ENCODE data around the gene COL12A1.

COL12A1 gene

GRCh38 chr6:75233092-75233615 lies 27.3 kb upstream of the COL12A1 start:
- Histone ChIP-seq H3K36me3 (ENCODE audit: insufficient read depth, low read length) (peaks cover 12% of the 10 kb centered on the region), H3K27me3 (ENCODE audit: insufficient read depth, low read length, poor library complexity) (no peaks in the 10 kb centered on the region), H4K20me1 (ENCODE audit: insufficient read depth, low read length) (0 out of 2 replicates have a peak, but pooled peaks cover 3% of the 10 kb centered on the region), H3K9ac (ENCODE audit: low read depth, low read length) (no peak overlapping the region), H2AFZ (ENCODE audit: low read depth, low read length) (no peak overlapping the region), H3K4me2 (ENCODE audit: insufficient read depth, low read length) (no peak overlapping the region), H3K79me2 (ENCODE audit: insufficient read depth, low read length) (no peaks in the 10 kb centered on the region), H3K4me3 (ENCODE audit: low read depth in 1 of 2, low read length in 2 of 2) (no peak overlapping the region), H3K9me3 (ENCODE audit: insufficient read depth, low read length, severe bottlenecking) (no peaks in the 10 kb centered on the region), H3K27ac (ENCODE audit: low read length) (no peak overlapping the region), H3K4me1 (ENCODE audit: insufficient read depth, low read length) (no peaks in the 10 kb centered on the region)
- TF ChIP-seq CTCF (IDR thresholded peaks at IDR 0.05; ENCODE audit: borderline replicate concordance, extremely low read depth, low read length, poor library complexity, severe bottlenecking) (no peak), EZH2 (IDR thresholded peaks at IDR 0.05; ENCODE audit: borderline replicate concordance, low read depth, low read length, severe bottlenecking) (no peak)
- ATAC-seq (ENCODE audit: insufficient read depth, low read depth) (no peak), DNase-seq (no peak)

GRCh38 chr6:75230484-75231325 lies 24.9 kb upstream of the COL12A1 start:
- no peaks in the 10 kb centered on the region for H3K36me3 ChIP-seq (ENCODE audit: insufficient read depth, low read length)
- no peak overlapping the region for H3K27ac ChIP-seq (ENCODE audit: low read length)
- no peak overlapping the region for H3K4me3 ChIP-seq (ENCODE audit: low read depth in 1 of 2, low read length in 2 of 2)
- H3K4me2 ChIP-seq (ENCODE audit: insufficient read depth, low read length): no peak overlapping the region
- no peaks in the 10 kb centered on the region for H3K27me3 ChIP-seq (ENCODE audit: insufficient read depth, low read length, poor library complexity)
- H3K79me2 ChIP-seq (ENCODE audit: insufficient read depth, low read length): no peaks in the 10 kb centered on the region
- TF ChIP-seq CTCF (IDR thresholded peaks at IDR 0.05; ENCODE audit: borderline replicate concordance, extremely low read depth, low read length, poor library complexity, severe bottlenecking): peak; percentile 51
- no peak for TF ChIP-seq EZH2 (IDR thresholded peaks at IDR 0.05; ENCODE audit: borderline replicate concordance, low read depth, low read length, severe bottlenecking)
- H2AFZ ChIP-seq (ENCODE audit: low read depth, low read length): no peak overlapping the region
- no peaks in the 10 kb centered on the region for H3K9me3 ChIP-seq (ENCODE audit: insufficient read depth, low read length, severe bottlenecking)
- DNase-seq (no peak), ATAC-seq (ENCODE audit: insufficient read depth, low read depth) (no peak)
- H3K4me1 ChIP-seq (ENCODE audit: insufficient read depth, low read length): no peaks in the 10 kb centered on the region
- H3K9ac ChIP-seq (ENCODE audit: low read depth, low read length): no peak overlapping the region
- H4K20me1 ChIP-seq (ENCODE audit: insufficient read depth, low read length): 0 out of 2 replicates have a peak, but pooled peaks cover 3% of the 10 kb centered on the region

GRCh38 chr6:75224303-75224926 lies 18.6 kb upstream of the COL12A1 start:
- ATAC-seq (ENCODE audit: insufficient read depth, low read depth) (no peak), DNase-seq (no peak)
- H3K36me3 ChIP-seq (ENCODE audit: insufficient read depth, low read length): no peaks in the 10 kb centered on the region
- peaks cover 5% of the 10 kb centered on the region for H3K27me3 ChIP-seq (ENCODE audit: insufficient read depth, low read length, poor library complexity)
- no peaks in the 10 kb centered on the region for H3K79me2 ChIP-seq (ENCODE audit: insufficient read depth, low read length)
- no peaks in the 10 kb centered on the region for H3K4me1 ChIP-seq (ENCODE audit: insufficient read depth, low read length)
- H2AFZ ChIP-seq (ENCODE audit: low read depth, low read length): no peak overlapping the region
- TF ChIP-seq EZH2 (IDR thresholded peaks at IDR 0.05; ENCODE audit: borderline replicate concordance, low read depth, low read length, severe bottlenecking): no peak
- TF ChIP-seq CTCF (IDR thresholded peaks at IDR 0.05; ENCODE audit: borderline replicate concordance, extremely low read depth, low read length, poor library complexity, severe bottlenecking): no peak
- no peak overlapping the region for H3K9ac ChIP-seq (ENCODE audit: low read depth, low read length)
- H3K4me3 ChIP-seq (ENCODE audit: low read depth in 1 of 2, low read length in 2 of 2): no peak overlapping the region
- H4K20me1 ChIP-seq (ENCODE audit: insufficient read depth, low read length): no peaks in the 10 kb centered on the region
- no peaks in the 10 kb centered on the region for H3K9me3 ChIP-seq (ENCODE audit: insufficient read depth, low read length, severe bottlenecking)
- H3K27ac ChIP-seq (ENCODE audit: low read length): no peak overlapping the region
- H3K4me2 ChIP-seq (ENCODE audit: insufficient read depth, low read length): no peak overlapping the region
